Measurements from ENCODE around the gene LSP1.

Gene LSP1

GRCh38 chr11:1825039-1825740, 27.7 kb upstream of the LSP1 start:
- DNase-seq, result no peak

DNA sequence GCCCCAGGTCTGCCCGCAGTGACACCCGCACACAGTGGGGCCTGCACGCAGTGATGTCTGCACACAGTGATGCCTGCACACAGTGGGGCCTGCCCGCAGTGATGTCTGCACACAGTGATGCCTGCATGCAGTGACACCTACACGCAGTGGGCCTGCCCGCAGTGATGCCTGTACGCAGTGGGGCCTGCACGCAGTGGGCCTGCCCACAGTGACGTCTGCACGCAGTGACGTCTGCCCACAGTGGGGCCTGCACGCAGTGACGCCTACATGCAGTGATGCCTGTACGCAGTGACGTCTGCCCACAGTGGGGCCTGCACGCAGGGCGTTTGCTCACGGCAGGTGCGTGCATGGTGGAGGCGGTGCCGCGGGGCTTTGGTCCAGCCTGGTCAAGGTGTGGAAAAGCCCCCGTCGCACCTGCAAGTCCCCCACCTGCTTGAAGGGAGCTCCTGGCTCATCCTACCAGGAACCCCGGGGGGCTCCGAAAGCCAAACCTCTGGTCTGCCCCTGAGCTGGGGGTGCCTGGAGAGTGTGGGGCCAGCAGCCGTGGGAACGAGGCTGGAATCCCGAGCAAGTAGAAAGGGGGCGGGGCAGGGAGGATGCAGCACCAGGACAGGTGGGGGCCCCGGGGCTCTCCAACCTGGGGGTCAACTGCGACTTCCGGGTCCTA, 27.0 kb upstream of the LSP1 start:
- no peak for DNase-seq

DNA sequence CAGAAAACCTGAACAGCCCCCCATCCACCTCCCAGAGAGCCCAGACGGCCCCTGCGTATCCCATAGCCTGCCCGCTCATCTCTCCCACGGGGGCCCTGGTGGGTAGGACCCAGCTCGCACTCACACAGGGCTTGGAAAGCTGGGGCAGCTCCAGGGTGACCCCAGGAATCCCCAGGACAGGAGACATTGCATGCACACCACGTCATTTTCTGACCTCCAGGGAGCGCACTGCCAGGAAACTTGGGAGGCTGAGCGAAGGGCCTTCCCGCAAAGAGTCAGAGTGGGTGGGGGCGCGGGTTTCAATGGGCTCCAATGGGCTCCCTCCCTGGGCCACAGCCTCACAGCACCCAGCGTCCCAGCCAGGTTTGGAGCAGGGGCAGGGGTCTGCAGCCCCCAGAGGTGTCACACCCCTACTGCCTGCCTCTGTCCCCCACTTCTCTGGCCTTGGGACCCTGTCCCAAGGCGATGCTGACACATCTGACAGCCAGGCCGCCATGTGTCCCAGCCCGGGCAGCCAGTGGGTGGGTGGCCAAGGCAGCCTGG, 26.3 kb upstream of the LSP1 start:
- DNase-seq, result no peak

- DNase-seq, result no peak
These were observed 25.6 kb upstream of the LSP1 start for GRCh38 chr11:1827095-1827813.

DNA sequence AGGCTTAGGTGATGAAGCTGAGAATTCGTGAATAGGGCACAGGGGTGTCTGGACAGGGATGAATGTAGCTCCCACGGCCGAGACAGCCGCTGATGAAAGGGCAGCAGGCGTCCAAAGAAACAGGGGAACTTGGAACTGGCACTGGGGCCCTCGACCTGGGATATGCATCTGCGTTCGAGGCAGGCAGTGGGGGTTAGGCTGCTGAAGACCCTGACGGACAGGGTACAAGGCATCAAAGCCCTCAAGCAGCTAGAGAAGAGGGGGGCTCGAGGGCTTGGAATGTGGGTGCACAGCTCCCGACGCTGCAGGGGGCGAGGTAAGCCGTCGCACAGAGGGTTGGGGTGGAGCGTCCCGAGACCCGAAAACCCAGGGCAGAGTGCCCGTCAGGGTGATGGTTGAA, 25.0 kb upstream of the LSP1 start:
- DNase-seq, result no peak

- no peak for DNase-seq
These were observed 24.3 kb upstream of the LSP1 start for GRCh38 chr11:1828542-1828941.

DNA sequence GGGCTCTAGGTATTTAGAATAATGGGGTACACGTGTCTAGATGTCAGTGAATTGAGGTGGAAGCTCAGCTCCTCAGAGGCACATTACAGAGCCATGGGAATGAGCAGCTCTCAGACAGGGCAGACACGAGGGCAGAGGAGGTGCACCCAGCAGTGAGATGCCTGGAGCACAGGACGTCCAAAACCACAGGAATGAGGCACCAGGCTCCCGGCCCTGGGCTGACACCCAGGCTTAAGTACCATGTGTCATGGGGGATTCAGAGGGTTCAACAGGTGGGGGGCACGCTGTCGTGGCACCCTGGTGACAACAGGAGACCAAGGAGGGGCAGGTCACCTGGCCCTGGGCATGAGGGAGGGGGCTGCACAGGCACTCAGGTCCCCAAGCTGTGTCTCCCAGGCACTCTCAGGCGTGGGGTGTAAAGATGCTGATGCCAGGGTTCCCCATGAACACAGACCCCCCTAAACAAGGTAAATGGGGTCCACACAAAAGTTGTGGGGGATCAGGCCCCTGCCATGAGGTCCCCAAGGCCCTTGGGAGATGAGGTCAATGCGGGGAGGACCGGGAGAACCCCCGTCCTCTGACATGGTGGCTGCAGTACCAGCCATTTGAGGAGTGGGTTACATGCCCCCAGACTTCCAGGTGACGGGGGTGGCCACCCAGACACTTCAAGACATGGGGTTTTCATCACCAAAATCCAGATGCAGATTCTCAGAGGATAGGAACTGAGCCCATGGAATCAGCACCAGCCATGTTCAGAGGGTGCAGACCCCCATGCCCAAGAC, 23.7 kb upstream of the LSP1 start:
- no peak for DNase-seq

DNA sequence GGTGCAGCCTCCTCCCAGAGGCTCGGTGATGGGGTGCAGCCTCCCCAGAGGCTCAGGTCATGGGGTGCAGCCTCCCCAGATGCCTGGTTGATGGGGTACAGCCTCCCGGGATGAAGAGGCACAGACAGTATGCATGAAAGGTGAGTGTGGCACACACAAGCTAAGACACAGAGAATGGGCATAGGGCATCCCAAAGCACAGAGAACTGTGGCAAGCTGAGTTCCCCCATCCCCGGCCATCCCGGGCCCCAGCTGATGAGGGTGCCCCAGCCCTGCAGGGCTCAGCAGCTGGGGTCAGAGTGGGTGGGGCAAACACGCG, 22.9 kb upstream of the LSP1 start:
- no peak for DNase-seq

- no peak for DNase-seq
These were observed 22.3 kb upstream of the LSP1 start for GRCh38 chr11:1830322-1831223.

DNA sequence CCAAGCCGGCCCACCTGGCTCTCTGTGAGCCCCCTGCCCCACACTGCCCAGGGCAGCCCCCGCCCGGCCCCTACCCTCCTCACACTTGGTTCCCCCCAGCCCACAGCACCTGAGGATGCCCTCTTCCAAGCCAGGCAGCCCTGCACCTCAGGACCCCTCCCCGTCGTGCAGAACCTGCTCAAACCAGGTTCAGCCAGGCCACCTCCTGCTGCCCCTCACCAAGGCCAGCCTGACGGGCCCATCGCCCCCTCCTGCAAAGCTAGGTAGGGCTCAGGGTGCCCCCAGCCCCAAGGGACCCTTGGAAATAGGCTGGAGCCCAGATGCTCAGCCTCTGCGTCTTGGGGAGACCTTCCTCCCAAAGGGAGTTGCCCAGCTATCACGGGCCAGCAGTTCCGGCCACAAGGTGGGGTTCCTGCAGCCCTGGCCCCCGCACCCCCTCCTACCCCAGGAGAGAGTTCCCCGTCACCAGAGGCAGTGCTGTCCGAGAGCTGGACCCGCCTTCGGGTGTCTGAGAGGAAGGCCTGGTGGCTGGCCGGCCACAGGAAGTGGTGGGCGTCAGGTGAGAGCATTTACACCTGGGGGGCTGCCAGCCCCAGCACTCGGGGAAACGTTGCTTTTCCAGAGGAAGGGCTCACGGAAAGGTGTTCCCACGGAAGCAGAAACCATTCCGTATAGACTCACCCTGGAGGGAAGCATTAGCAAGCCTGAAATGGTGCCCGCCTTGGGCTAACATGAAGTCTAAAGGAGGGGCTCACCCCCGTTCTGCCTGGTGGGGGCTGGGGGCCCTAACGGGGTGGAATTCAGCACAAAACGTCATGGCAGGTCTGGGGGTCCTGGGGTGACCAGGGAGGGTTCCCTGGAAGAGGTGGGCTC, 21.3 kb upstream of the LSP1 start:
- DNase-seq, result no peak

DNA sequence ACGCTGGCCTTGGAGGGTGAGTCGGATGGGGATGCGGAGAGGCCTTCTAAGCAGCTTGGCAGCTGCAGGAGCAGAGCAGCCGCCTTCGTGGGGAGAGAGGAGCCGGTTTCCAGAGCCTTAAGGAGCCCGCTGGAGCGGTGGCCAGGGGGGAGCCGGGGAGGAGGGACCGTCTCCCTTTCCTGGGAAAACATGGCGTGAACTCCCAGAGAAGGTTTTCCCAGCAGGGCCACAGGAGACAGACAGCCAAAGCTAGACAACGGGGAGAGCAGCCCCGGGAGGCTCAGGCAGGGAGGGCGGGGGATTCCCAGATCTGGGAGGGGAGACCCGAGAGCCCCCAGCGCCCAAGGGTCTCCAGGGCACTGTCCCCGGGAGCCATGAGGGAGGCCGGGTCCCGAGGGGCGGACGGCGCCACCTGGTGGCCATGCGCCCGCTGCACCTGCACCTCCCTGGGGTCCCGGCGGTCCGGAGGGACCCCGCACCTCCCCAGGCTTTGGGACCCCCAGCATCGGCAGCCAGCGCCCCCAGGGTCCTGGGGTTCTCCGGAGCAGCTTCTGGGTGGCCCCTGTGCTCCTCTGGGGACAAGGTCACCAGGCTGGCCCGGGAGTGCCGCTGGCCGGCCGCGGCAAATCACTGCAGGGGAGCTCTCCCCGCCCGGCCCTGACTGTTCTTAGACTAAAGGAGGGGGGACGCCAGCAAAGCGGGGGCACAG, 20.5 kb upstream of the LSP1 start:
- no peak for DNase-seq

DNA sequence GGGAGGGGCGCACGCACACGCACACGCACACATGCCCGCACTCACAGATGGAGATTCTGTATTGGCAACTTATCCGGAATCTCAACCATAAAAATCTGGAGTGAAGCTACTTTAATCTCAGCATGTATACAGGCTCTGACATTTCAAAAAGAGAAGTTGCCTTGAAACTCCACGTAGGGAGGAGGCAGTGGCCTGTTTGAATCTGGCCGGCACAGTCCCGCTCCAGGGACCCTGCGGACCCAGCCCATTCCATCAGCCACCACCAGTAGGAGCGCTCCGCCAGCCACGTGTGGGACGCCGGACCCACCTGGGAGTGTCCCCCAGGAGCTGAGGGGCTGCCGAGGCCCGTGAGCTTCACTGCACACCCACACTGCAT, 20.0 kb upstream of the LSP1 start:
- no peak for DNase-seq

- DNase-seq, result no peak
These were observed 18.7 kb upstream of the LSP1 start for GRCh38 chr11:1834062-1834610.

DNA sequence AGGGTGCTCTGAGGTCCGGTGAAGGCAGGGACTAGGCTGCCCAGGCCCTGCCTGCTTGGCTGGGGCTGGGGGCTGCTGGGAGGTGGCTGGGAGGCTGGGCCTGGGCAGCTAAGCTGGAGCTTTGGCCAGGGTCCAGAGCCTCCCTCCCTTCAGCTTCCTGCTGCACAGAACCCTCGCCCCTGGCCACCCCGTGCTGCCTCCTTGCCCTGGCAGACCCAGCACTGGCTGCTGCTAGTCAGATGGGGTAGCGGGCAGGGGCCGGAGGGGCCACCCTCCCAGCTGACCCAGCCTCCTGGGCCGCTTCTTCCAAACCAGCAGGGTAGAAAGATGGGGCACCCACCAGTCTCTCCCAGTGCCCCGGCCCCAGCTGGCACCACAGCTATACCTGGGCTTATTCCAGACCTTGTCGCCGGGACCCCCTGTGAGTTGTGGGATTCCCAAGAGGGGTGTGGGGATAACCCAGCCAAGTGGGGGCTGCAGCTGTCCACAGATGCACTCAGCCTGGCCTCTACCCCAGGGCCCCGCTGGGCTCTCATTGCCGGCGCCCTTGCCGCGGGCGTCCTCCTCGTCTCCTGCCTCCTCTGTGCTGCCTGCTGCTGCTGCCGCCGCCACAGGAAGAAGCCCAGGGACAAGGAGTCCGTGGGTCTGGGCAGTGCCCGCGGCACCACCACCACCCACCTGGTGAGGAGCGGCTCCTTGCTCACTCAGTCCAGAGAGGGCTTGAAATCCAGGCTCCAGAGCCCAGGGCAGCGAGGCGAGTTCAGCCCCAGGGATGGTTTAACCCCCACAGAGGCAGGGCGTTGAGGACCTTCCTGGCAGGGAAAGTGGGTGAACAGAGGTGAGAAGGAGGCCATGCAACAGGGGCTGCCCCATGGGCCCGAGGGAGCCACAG, 17.9 kb upstream of the LSP1 start, which contains the start of gene SYT8:
TSS of gene SYT8 (plus strand) at position 212 of the 892 bp plus-strand sequence. CDS start at position 328, 116 bp downstream.
- DNase-seq, result no peak

- no peak for DNase-seq
These were observed 17.2 kb upstream of the LSP1 start for GRCh38 chr11:1835671-1836010.

DNA sequence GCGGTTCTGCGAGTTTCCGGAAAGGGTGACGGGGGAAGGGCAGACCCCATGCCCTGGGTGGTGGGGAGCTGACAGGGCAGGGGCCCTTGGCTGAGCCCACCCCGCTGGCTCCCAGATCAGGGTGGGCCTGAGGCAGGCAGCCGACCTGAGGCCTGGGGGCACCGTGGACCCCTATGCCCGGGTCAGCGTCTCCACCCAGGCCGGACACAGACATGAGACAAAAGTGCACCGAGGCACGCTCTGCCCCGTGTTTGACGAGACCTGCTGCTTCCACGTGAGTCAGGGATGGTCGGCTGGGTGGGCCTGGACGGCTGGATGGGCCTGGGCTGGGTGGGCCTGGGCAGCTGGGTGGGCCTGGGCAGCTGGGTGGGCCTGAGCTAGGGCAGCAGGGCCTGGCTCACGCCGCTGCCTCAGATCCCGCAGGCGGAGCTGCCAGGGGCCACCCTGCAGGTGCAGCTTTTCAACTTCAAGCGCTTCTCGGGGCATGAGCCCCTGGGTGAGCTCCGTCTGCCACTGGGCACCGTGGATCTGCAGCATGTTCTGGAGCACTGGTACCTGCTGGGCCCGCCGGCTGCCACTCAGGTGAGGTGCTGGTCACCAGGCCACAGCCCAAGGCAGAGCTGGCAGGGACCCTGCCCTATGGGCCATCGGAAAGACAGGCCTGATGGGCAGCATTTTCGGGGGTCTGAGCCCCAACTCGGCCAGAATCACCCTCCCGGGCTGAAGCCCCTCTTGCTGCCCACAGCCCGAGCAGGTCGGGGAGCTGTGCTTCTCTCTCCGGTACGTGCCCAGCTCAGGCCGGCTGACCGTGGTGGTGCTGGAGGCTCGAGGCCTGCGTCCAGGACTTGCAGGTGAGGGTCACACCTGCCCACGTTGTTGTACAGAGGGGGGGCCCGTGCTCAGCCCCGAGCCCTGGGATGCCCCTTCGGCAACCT, 16.6 kb upstream of the LSP1 start:
- no peak for DNase-seq

DNA sequence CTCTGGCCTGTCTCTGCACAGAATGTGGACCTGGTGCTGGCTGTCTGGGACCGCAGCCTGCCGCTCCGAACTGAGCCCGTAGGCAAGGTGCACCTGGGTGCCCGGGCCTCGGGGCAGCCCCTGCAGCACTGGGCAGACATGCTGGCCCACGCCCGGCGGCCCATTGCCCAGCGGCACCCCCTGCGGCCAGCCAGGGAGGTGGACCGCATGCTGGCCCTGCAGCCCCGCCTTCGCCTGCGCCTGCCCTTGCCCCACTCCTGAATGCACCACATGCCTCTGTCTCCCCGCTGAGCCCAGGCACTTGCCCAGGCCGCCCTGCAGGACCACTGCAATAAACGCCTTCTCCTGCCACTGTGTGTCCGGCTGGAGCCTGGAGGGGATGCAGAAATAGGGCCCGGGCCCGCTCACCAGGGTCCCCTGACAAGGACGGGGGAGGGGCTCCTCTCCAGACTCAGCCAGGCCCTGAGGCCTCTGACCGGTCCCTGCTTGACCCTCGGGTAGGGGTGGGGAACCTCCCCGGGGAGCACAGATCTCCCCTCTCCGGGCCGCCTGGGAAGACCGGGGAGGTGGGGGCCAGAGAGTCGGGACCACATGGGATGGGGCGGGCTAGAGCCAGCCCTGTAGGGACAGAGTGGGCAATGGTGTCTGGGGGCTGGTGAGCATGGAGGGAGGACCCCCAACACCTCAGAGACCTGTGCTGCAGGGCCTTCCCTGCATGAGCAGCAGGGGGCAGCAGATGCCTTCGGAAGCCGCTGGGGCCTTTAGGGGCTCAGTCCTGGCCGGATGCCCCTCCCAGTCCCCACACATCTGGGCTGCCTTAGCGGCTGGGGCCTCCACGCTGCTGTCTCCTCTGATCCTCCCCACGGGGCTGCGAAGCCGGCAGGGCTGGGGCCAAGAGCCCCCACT, 15.5 kb upstream of the LSP1 start:
- DNase-seq, result no peak
